IMR-90 (cell line): ENCODE data around the gene PATJ. TPM values are rescaled to one million over a fixed set of nuclear protein-coding genes. Genes with fewer than 3 reads are reported as not detected.
"Not testable (repeated sequence)": the region's sequence is repeated elsewhere in the genome, so short reads cannot be mapped to it uniquely, and the experiment has no call there.

Experiments used
- ATAC-seq: fragments of 200-7000 bp; cut with Tn5 transposase; 2 replicates; pipeline ENCODE4 v1.9.1; 2020; ENCODE audit warnings: low read depth, mild to moderate bottlenecking, moderate library complexity
- BruUV-seq: library from RNA; stranded (reverse); fragments of 400-500 nt; replicated peaks from 2 replicates; lab custom pipeline; 2021; lab: Mats Ljungman, UMichigan
- CTCF ChIA-PET: fragments of 300-600 bp; formaldehyde crosslinking; extraction: SDS; loops from one replicate; lab custom pipeline; 2021; ENCODE audit warnings: antibody characterized with exemption; lab: Yijun Ruan, JAX
- POLR2A ChIA-PET: fragments of 300-600 bp; sonication (Branson Sonifier 250); formaldehyde crosslinking; loops from one replicate; lab custom pipeline; 2022; ENCODE audit warnings: antibody characterized with exemption; ENCODE audit not compliant: unreplicated experiment; lab: Charles Lee
- DNase-seq: peaks from one replicate; pipeline ENCODE4 v3.0.0; 2013
- H2AFZ ChIP-seq: replicated peaks from 2 replicates; pipeline ENCODE3; 2013; ENCODE audit warnings: low read length, mild to moderate bottlenecking; ENCODE audit not compliant: poor library complexity
- H2AK5ac ChIP-seq: 2 replicates; pipeline ENCODE4 v1.6.1; 2013; ENCODE audit warnings: low read depth, low read length, inconsistent platforms
- H2AK9ac ChIP-seq: replicated peaks from 2 replicates; pipeline ENCODE3; 2013; ENCODE audit warnings: mild to moderate bottlenecking, low read depth, low read length, moderate library complexity; ENCODE audit not compliant: poor library complexity
- H2BK120ac ChIP-seq: 2 replicates; pipeline ENCODE4 v1.6.1; 2013; ENCODE audit warnings: low read depth, low read length, inconsistent platforms
- H2BK15ac ChIP-seq: 3 replicates; pipeline ENCODE4 v1.6.1; 2013; ENCODE audit warnings: low read depth, low read length, inconsistent platforms
- H2BK20ac ChIP-seq: 2 replicates; pipeline ENCODE4 v1.6.1; 2013; ENCODE audit warnings: low read depth, mild to moderate bottlenecking, inconsistent platforms, low read length, moderate library complexity
- H2BK5ac ChIP-seq: 2 replicates; pipeline ENCODE4 v1.6.1; 2013; ENCODE audit warnings: mild to moderate bottlenecking, low read depth, low read length, inconsistent platforms; ENCODE audit not compliant: poor library complexity, severe bottlenecking
- H3K14ac ChIP-seq: replicated peaks from 2 replicates; pipeline ENCODE4 v1.6.1; 2013; ENCODE audit warnings: low read depth, low read length, inconsistent platforms
- H3K18ac ChIP-seq: 2 replicates; pipeline ENCODE4 v1.6.1; 2013; ENCODE audit warnings: low read depth, low read length, control low read depth
- H3K23ac ChIP-seq: 2 replicates; pipeline ENCODE4 v1.6.1; 2013; ENCODE audit warnings: low read depth, low read length, inconsistent platforms
- H3K27ac ChIP-seq: 2 replicates; pipeline ENCODE4 v1.5.1; 2013; ENCODE audit warnings: mild to moderate bottlenecking, control low read depth, low read length; ENCODE audit not compliant: insufficient read depth
- H3K27me3 ChIP-seq: 2 replicates; pipeline ENCODE4 v1.6.1; 2013; ENCODE audit warnings: low read length; ENCODE audit not compliant: control insufficient read depth, insufficient read depth
- H3K36me3 ChIP-seq: 2 replicates; pipeline ENCODE4 v1.6.1; 2013; ENCODE audit warnings: low read length, mixed read lengths; ENCODE audit not compliant: control insufficient read depth, insufficient read depth
- H3K4ac ChIP-seq: 2 replicates; pipeline ENCODE4 v1.6.1; 2013; ENCODE audit warnings: low read depth, low read length, inconsistent platforms
- H3K4me1 ChIP-seq: 2 replicates; pipeline ENCODE4 v1.6.1; 2013; ENCODE audit warnings: low read length, mixed read lengths; ENCODE audit not compliant: control insufficient read depth, insufficient read depth
- H3K4me2 ChIP-seq: 2 replicates; pipeline ENCODE4 v1.6.1; 2013; ENCODE audit warnings: low read depth, mild to moderate bottlenecking, control low read depth, low read length, moderate library complexity
- H3K4me3 ChIP-seq: 2 replicates; pipeline ENCODE4 v1.5.1; 2013; ENCODE audit warnings: low read depth, mild to moderate bottlenecking, control low read depth, low read length, moderate library complexity; ENCODE audit not compliant: insufficient read depth
- H3K56ac ChIP-seq: 2 replicates; pipeline ENCODE4 v1.6.1; 2013; ENCODE audit warnings: low read length, inconsistent platforms; ENCODE audit not compliant: insufficient read depth; ENCODE audit errors: extremely low read depth
- H3K79me1 ChIP-seq, 2 experiments: 2 replicates each; pipeline ENCODE4 v1.6.1; 2013; ENCODE audit warnings: low read length in 2 of 2, inconsistent platforms in 1 of 2, low read depth in 1 of 2
- H3K9ac ChIP-seq: 2 replicates; pipeline ENCODE4 v1.6.1; 2013; ENCODE audit warnings: low read depth, low read length, control low read depth
- H3K9me1 ChIP-seq: 2 replicates; pipeline ENCODE4 v1.6.1; 2013; ENCODE audit warnings: low read length, inconsistent platforms; ENCODE audit not compliant: insufficient read depth
- H3K9me3 ChIP-seq: 2 replicates; pipeline ENCODE4 v1.6.1; 2013; ENCODE audit warnings: low read length; ENCODE audit not compliant: control insufficient read depth, insufficient read depth
- H4K20me1 ChIP-seq: 2 replicates; pipeline ENCODE4 v1.6.1; 2013; ENCODE audit warnings: low read length, inconsistent platforms; ENCODE audit not compliant: insufficient read depth
- H4K5ac ChIP-seq: 2 replicates; pipeline ENCODE4 v1.6.1; 2013; ENCODE audit warnings: mild to moderate bottlenecking, low read depth, low read length, control low read depth
- H4K8ac ChIP-seq, 2 experiments: 2 replicates each; pipeline ENCODE4 v1.6.1; 2013; ENCODE audit warnings: low read depth in 2 of 2, low read length in 2 of 2, control low read depth in 1 of 2, inconsistent platforms in 1 of 2
- H4K91ac ChIP-seq: 2 replicates; pipeline ENCODE4 v1.6.1; 2013; ENCODE audit warnings: low read depth, low read length, inconsistent platforms; ENCODE audit not compliant: insufficient read depth
- CTCF ChIP-seq: conservative IDR thresholded peaks from 2 replicates; pipeline ENCODE4 v1.5.1; 2012; ENCODE audit warnings: mild to moderate bottlenecking, low read depth, low read length, improper control_type of control experiment
- MAZ ChIP-seq: IDR thresholded peaks from 2 replicates; pipeline ENCODE4 v1.6.1; 2012; ENCODE audit warnings: low read depth, mild to moderate bottlenecking, low read length, improper control_type of control experiment, moderate library complexity, borderline replicate concordance
- RAD21 ChIP-seq: IDR thresholded peaks from 2 replicates; pipeline ENCODE4 v1.6.1; 2012; ENCODE audit warnings: low read length, improper control_type of control experiment
- WGBS, 2 experiments: methylation state at CpG; one replicate each; pipeline versions ENCODE4 v1.1.5 to v1.1.7; 2013; ENCODE audit warnings: missing lambda C conversion rate in 2 of 2; ENCODE audit not compliant: insufficient read length in 1 of 2; ENCODE audit errors: extremely low coverage in 2 of 2; 5-methylcytosine and 5-hydroxymethylcytosine counted together
- dilution Hi-C: fragments of 300-500 bp; cut with HindIII; formaldehyde crosslinking; loops from one replicate; pipeline ENCODE4 v1.14.3; 2018; ENCODE audit warnings: low sequenced_read_pairs; ENCODE audit not compliant: unreplicated experiment
- in situ Hi-C: fragments of 300-500 bp; cut with MboI; formaldehyde crosslinking; loops from 3 replicates; pipeline ENCODE4 v1.14.3; 2019; ENCODE audit warnings: low sequenced_read_pairs, inconsistent platforms, mixed read lengths
- intact Hi-C: fragments of 100-400 bp; cut with micrococcal nuclease; formaldehyde crosslinking; loops from 2 replicates; pipeline ENCODE4 v1.10.0; 2022
- polyA plus RNA-seq, 3 experiments: library from polyadenylated mRNA; depleted of rRNA; stranded (reverse); fragments of >200 nt; gene quantifications; 2 replicates each; pipeline ENCODE4 v1.2.3, GENCODE V29; 2012; ENCODE audit warnings: low replicate concordance in 1 of 3
- total RNA-seq: library from RNA; depleted of rRNA; stranded (reverse); fragments of >200 nt; gene quantifications from 2 replicates; pipeline ENCODE4 v1.2.3, GENCODE V29; 2012

PATJ gene
- total and polyA plus RNA-seq, 2 of the 4 experiments (the other 2 are of a cell fraction), result 2.0 to 3.4 TPM

DNA sequence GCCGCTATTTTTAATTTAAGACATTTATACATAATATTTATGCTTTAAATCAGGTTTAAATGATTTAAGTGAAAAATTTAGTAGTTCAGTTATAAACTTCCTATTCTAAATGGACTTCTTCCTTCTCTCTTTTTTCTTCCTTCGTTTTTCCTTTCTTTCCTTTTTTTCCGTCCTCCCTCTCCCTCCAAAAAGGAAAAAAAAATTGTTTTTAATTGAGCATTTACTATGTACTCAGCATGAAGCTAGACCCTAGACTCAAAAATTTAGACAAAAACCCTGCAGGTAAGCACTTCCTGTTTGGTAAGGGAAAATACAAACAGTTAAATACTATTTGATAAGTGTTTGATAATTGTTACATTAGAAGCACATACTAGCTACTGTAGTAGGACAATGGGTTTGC, 14.7 kb upstream of the PATJ start (continued):
- no peak for TF ChIP-seq RAD21
- no peak for TF ChIP-seq MAZ
- no peak for TF ChIP-seq CTCF

- BruUV-seq, H3K4me1 ChIP-seq, H3K9me1 ChIP-seq, H3K27ac ChIP-seq, H2BK15ac ChIP-seq, H3K9ac ChIP-seq, CTCF ChIA-PET, H3K36me3 ChIP-seq, ATAC-seq, H3K4me2 ChIP-seq, dilution Hi-C loops, H3K4me3 ChIP-seq, intact Hi-C loops, H3K56ac ChIP-seq, H3K4ac ChIP-seq, H2AK9ac ChIP-seq, H2AK5ac ChIP-seq, H3K9me3 ChIP-seq, H3K27me3 ChIP-seq, H3K14ac ChIP-seq, H4K91ac ChIP-seq, H2BK120ac ChIP-seq, H3K23ac ChIP-seq, H3K18ac ChIP-seq, POLR2A ChIA-PET, H4K8ac ChIP-seq, H2BK5ac ChIP-seq, H2BK20ac ChIP-seq, in situ Hi-C loops, H3K79me1 ChIP-seq, H4K5ac ChIP-seq, DNase-seq, H2AFZ ChIP-seq, H4K20me1 ChIP-seq: not testable (repeated sequence)
- no CpG with 5 or more reads among the region's 1 CpG for WGBS, 2 experiments
These were observed 11.6 kb upstream of the PATJ start for GRCh38 chr1:61730679-61731078.
